K562 (cell line): Measurements from ENCODE around the gene LRRC3. TPM values are rescaled to one million over a fixed set of nuclear protein-coding genes. Genes with fewer than 3 reads are reported as not detected.

ENCODE experiments used
- ATAC-seq: fragments of 200-7000 bp; cut with Tn5 transposase; 3 replicates; pipeline ENCODE4 v1.9.1; 2020; ENCODE audit warnings: moderate library complexity
- BruUV-seq: library from RNA; stranded (reverse); fragments of 400-500 nt; replicated peaks from 2 replicates; lab custom pipeline; 2021; lab: Mats Ljungman, UMichigan
- CTCF ChIA-PET: fragments of 300-600 bp; formaldehyde crosslinking; extraction: SDS; loops from one replicate; lab custom pipeline; 2021; ENCODE audit warnings: low intra/inter-chr PET ratio; lab: Yijun Ruan, JAX
- POLR2A ChIA-PET: fragments of 300-600, 350-650 bp; sonication (Branson Sonifier 250); formaldehyde crosslinking; extraction: SDS; loops from one replicate; lab custom pipeline; 2021; ENCODE audit warnings: antibody characterized with exemption, inconsistent platforms; lab: Yijun Ruan, JAX
- DNase-seq, 4 experiments: peaks; one replicate each; pipeline versions ENCODE4 v3.0.0 to v3.0.0-alpha.2; 2011 to 2018; ENCODE audit warnings: low spot score in 3 of 4, mixed read lengths in 3 of 4; ENCODE audit errors: extremely low read depth in 1 of 4
- FAIRE-seq: peaks from 2 replicates; lab custom pipeline; 2011; peaks lifted over from hg19 to GRCh38; lab: Jason Lieb, UNC
- H2AFZ ChIP-seq: 2 replicates; pipeline ENCODE4 v1.6.0; 2011; ENCODE audit warnings: low read depth, low read length, control low read depth, inconsistent platforms
- H3K27ac ChIP-seq: fragments of 200-600 bp; 3 replicates; pipeline ENCODE4 v1.8.0; 2011; ENCODE audit warnings: low read depth, mild to moderate bottlenecking, control low read depth, inconsistent platforms, low read length, moderate library complexity, mixed read lengths; ENCODE audit errors: extremely low read depth
- H3K27me3 ChIP-seq, 2 experiments: fragments of 300-600 bp in 1 of 2; 2 replicates in 1 of 2; 3 replicates in 1 of 2; pipeline versions ENCODE4 v1.6.0 to v1.8.0; 2011; ENCODE audit warnings: inconsistent platforms in 2 of 2, low read length in 2 of 2, mild to moderate bottlenecking in 1 of 2, mixed read lengths in 1 of 2, moderate library complexity in 1 of 2; ENCODE audit not compliant: control insufficient read depth in 2 of 2, insufficient read depth in 2 of 2
- H3K36me3 ChIP-seq: fragments of 300-600 bp; 3 replicates; pipeline ENCODE4 v1.8.0; 2011; ENCODE audit warnings: mild to moderate bottlenecking, low read length, inconsistent platforms; ENCODE audit not compliant: control insufficient read depth, insufficient read depth
- H3K4me1 ChIP-seq, 2 experiments: fragments of 200-600 bp in 1 of 2; replicated peaks in 1 of 2; 2 replicates in 1 of 2; 3 replicates in 1 of 2; pipeline versions ENCODE4 v1.5.1 to v1.8.0; 2011; ENCODE audit warnings: inconsistent platforms in 2 of 2, low read length in 2 of 2, mild to moderate bottlenecking in 1 of 2, mixed read lengths in 1 of 2, moderate library complexity in 1 of 2; ENCODE audit not compliant: control insufficient read depth in 2 of 2, insufficient read depth in 2 of 2
- H3K4me2 ChIP-seq: 2 replicates; pipeline ENCODE4 v1.6.1; 2011; ENCODE audit warnings: low read length, control low read depth, inconsistent platforms, mixed read lengths; ENCODE audit not compliant: insufficient read depth
- H3K4me3 ChIP-seq: fragments of 200-600 bp; sonication (generic), shearing (Covaris generic); 2 replicates; pipeline ENCODE4 v1.5.1; 2016; ENCODE audit warnings: control low read depth, inconsistent platforms
- H3K79me2 ChIP-seq: fragments of 200-600 bp; 3 replicates; pipeline ENCODE4 v1.8.0; 2011; ENCODE audit warnings: low read length, inconsistent platforms; ENCODE audit not compliant: control insufficient read depth, insufficient read depth
- H3K9ac ChIP-seq, 2 experiments: 2 replicates each; pipeline versions ENCODE4 v1.6.0 to v1.6.1; 2011; ENCODE audit warnings: low read depth in 2 of 2, low read length in 2 of 2, control low read depth in 1 of 2, inconsistent platforms in 1 of 2, mild to moderate bottlenecking in 1 of 2, mixed read lengths in 1 of 2; ENCODE audit not compliant: insufficient read depth in 1 of 2
- H3K9me1 ChIP-seq: one replicate; pipeline ENCODE4 v1.6.0; 2011; ENCODE audit warnings: inconsistent platforms, mild to moderate bottlenecking, low read length, moderate library complexity; ENCODE audit not compliant: control insufficient read depth, insufficient read depth
- H3K9me3 ChIP-seq: replicated peaks from 2 replicates; pipeline ENCODE4 v1.5.1; 2011; ENCODE audit warnings: low read depth, low read length, inconsistent platforms; ENCODE audit not compliant: control insufficient read depth, insufficient read depth
- H4K20me1 ChIP-seq: replicated peaks from 2 replicates; pipeline ENCODE4 v1.6.1; 2011; ENCODE audit warnings: low read length, inconsistent platforms, mixed read lengths; ENCODE audit not compliant: control insufficient read depth, insufficient read depth
- ESRRB ChIP-seq: fragments of 250-450 bp; sonication (Bioruptor Pico); IDR thresholded peaks from 2 replicates; pipeline ENCODE4 v1.5.0; 2020; ENCODE audit warnings: mild to moderate bottlenecking, moderate library complexity, borderline replicate concordance
- ETS2 ChIP-seq: IDR thresholded peaks from 2 replicates; pipeline ENCODE4 v1.6.1; 2016; ENCODE audit warnings: borderline replicate concordance, missing genetic modification characterization, mild to moderate bottlenecking, moderate library complexity, missing compliant biosample characterization; ENCODE audit not compliant: poor library complexity, severe bottlenecking
- GTF2A2 ChIP-seq: IDR thresholded peaks from 2 replicates; pipeline ENCODE4 v1.6.1; 2016; ENCODE audit warnings: mild to moderate bottlenecking, missing genetic modification characterization, missing compliant biosample characterization
- ILF3 ChIP-seq: fragments of 450-650 bp; IDR thresholded peaks from 2 replicates; pipeline ENCODE4 v1.6.1; 2018; ENCODE audit warnings: antibody characterized with exemption, mild to moderate bottlenecking, moderate library complexity, borderline replicate concordance
- KHSRP ChIP-seq: fragments of 450-650 bp; IDR thresholded peaks from 2 replicates; pipeline ENCODE4 v1.6.1; 2017
- PTBP1 ChIP-seq: fragments of 200-400 bp; formaldehyde crosslinking; IDR thresholded peaks from 2 replicates; pipeline ENCODE4 v1.6.1; 2017; ENCODE audit warnings: low read depth, low read length
- SAFB ChIP-seq: fragments of 200-400 bp; formaldehyde crosslinking; IDR thresholded peaks from 2 replicates; pipeline ENCODE4 v1.6.1; 2017; ENCODE audit warnings: low read depth, low read length, borderline replicate concordance
- STAT5B ChIP-seq: fragments of 250-450 bp; sonication (Bioruptor Pico); IDR thresholded peaks from 2 replicates; pipeline ENCODE4 v1.8.0; 2021; ENCODE audit warnings: mild to moderate bottlenecking, inconsistent platforms
- TEAD2 ChIP-seq: fragments of 450-650 bp; IDR thresholded peaks from 2 replicates; pipeline ENCODE4 v1.6.1; 2016; ENCODE audit warnings: missing genetic modification characterization, control low read depth, missing compliant biosample characterization
- ZNF444 ChIP-seq: fragments of 250-450 bp; sonication (Bioruptor Pico); IDR thresholded peaks from 2 replicates; pipeline ENCODE4 v1.4.0; 2020; ENCODE audit warnings: mild to moderate bottlenecking, moderate library complexity
- ZNF589 ChIP-seq: fragments of 200-800 bp; sonication (Bioruptor generic); IDR thresholded peaks from 2 replicates; pipeline ENCODE4 v1.6.1; 2016; ENCODE audit warnings: low read depth, missing genetic modification characterization, missing compliant biosample characterization
- WGBS: fragments of 100-300 bp; shearing (Covaris generic); methylation state at CpG from one replicate; pipeline ENCODE4 v1.1.6; 2016; ENCODE audit warnings: low coverage, mixed read lengths; ENCODE audit not compliant: insufficient coverage; ENCODE audit errors: missing lambda C conversion rate; 5-methylcytosine and 5-hydroxymethylcytosine counted together
- in situ Hi-C: fragments of 300-500 bp; cut with MboI; formaldehyde crosslinking; loops from 4 replicates; pipeline ENCODE4 v1.15.0; 2018; ENCODE audit warnings: inconsistent platforms, mixed read lengths
- intact Hi-C: fragments of 100-400 bp; cut with micrococcal nuclease; formaldehyde crosslinking; loops from 2 replicates; pipeline ENCODE4 v1.14.2; 2022
- polyA plus RNA-seq, 8 experiments: library from polyadenylated mRNA; depleted of rRNA in 4 of 8; stranded (reverse) in 5 of 8; unstranded in 3 of 8; fragments of >200 nt; fragmentation: Nextera tagmentation in 2 of 8; fragmentation: Illumina TruSeq in 1 of 8; extraction: Ambion mirVana in 2 of 8; extraction: Trizol in 1 of 8; gene quantifications; 2 replicates each; pipeline versions ENCODE4 v1.2.1 to v1.2.3, GENCODE V29; 2011 to 2014; ENCODE audit warnings: inconsistent platforms in 1 of 8, missing spikeins in 1 of 8
- total RNA-seq, 7 experiments: library from RNA; depleted of rRNA in 6 of 7; stranded (reverse); fragments of >200 nt in 6 of 7; fragmentation: Illumina TruSeq in 2 of 7; extraction: Trizol in 2 of 7; gene quantifications; 2 replicates each; pipeline versions ENCODE4 v1.2.1 to v1.2.3, GENCODE V29; 2011 to 2021; ENCODE audit warnings: low replicate concordance in 1 of 7
- TF ChIP-seq, protein P1 (sequence below): sonication (generic); formaldehyde crosslinking; IDR thresholded peaks from 2 replicates; pipeline ENCODE4 v1.8.1; 2022; ENCODE audit warnings: missing genetic modification reagents
- TF ChIP-seq, protein P2 (sequence below): fragments of 250-450 bp; sonication (Bioruptor Pico); IDR thresholded peaks from 2 replicates; pipeline ENCODE4 v1.5.0; 2021; ENCODE audit warnings: mild to moderate bottlenecking, borderline replicate concordance
- TF ChIP-seq, protein P3 (sequence below): sonication (generic); formaldehyde crosslinking; IDR thresholded peaks from 2 replicates; pipeline ENCODE4 v1.8.0; 2022; ENCODE audit warnings: mild to moderate bottlenecking, missing genetic modification reagents
- TF ChIP-seq, protein P4 (sequence below): sonication (generic); formaldehyde crosslinking; IDR thresholded peaks from 2 replicates; pipeline ENCODE4 v1.4.0; 2020; ENCODE audit warnings: mild to moderate bottlenecking, missing genetic modification reagents

LRRC3 gene
- total and polyA plus RNA-seq, 9 of the 15 experiments (the other 6 are each of a cell fraction or from before 2014, with no cell fraction given) = 0.04 TPM; not detected in 7

DNA sequence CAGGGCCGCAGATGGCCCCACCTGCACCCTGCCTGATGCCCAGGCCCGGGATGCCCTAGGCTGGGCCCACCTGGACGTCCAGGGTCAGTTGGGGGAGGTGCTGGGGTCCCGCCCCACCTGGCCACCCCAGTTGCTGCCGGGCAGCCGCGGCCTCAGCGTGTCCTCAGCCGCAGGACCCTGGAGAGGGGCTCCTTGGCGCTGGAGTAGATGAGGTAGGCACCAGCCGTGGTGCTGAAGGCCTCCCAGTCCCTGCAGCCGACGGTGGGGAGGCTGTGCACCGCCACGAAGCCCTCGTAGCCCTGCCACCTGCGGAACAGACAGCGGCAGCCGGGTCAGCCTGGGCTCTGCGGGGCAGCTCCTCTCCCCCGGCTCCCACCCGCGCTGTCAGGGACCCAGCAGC lies 44.3 kb downstream of the LRRC3 start (continued):
- TF ChIP-seq TEAD2 = no peak

DNA sequence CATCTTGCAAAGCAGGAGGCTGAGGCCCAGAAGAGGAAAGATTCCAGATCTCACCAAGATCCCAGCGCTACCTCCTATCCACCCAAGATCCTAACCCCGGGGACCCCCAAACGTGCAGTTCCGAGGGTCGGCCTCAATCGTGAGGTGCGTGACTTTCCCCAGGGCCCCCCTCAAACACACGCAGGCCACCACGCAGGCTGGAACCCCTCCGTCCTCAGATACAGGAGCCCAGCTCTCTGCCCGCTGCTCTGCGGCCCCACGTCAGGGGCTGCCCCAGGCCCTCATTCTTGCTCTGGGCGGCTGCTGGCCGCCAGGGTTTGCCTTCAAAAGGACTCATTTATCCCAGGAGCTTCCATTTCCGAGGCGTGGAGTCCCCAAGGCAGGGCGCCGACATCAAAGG lies 44.8 kb downstream of the LRRC3 start:
- Histone ChIP-seq H3K79me2 (no peaks in the 10 kb centered on the region), H2AFZ (no peak overlapping the region), H3K9ac (no peak overlapping the region), H3K4me3 (no peak overlapping the region), H3K9me1 (no peaks in the 10 kb centered on the region), H3K27me3 (peaks cover 74 to 90% of the 10 kb centered on the region in 2 experiments), H4K20me1 (peaks cover 8% of the 10 kb centered on the region), H3K36me3 (no peaks in the 10 kb centered on the region), H3K4me2 (no peak overlapping the region), H3K4me1 (peaks cover 0 to 29% of the 10 kb centered on the region in 2 experiments; a peak in 3 of 5 replicates), H3K9me3 (no peaks in the 10 kb centered on the region), H3K27ac (no peak overlapping the region)
- 4% methylated on average over 19 of the region's 19 CpGs for WGBS
- FAIRE-seq (no peak), DNase-seq (no peak), ATAC-seq (no peak)
- ChIA-PET POLR2A (no interaction called here), CTCF (no interaction called here)
- intact Hi-C loops (no loop called here), in situ Hi-C loops (loop anchor here (10.0 kb wide), 1 partner anchor 435 kb away; no protein-coding TSS in a partner anchor)
- BruUV-seq = no TSS peak
- TF ChIP-seq, protein P1, sequence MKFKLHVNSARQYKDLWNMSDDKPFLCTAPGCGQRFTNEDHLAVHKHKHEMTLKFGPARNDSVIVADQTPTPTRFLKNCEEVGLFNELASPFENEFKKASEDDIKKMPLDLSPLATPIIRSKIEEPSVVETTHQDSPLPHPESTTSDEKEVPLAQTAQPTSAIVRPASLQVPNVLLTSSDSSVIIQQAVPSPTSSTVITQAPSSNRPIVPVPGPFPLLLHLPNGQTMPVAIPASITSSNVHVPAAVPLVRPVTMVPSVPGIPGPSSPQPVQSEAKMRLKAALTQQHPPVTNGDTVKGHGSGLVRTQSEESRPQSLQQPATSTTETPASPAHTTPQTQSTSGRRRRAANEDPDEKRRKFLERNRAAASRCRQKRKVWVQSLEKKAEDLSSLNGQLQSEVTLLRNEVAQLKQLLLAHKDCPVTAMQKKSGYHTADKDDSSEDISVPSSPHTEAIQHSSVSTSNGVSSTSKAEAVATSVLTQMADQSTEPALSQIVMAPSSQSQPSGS (CRISPR knock-in tag) = no peak
- TF ChIP-seq SAFB (no peak), STAT5B (no peak), ESRRB (CRISPR knock-in tag) (no peak), PTBP1 (no peak), GTF2A2 (tag) (no peak), ZNF444 (CRISPR knock-in tag) (no peak), ETS2 (no peak), ILF3 (no peak), KHSRP (no peak), ZNF589 (no peak)
- TF ChIP-seq, protein P2, sequence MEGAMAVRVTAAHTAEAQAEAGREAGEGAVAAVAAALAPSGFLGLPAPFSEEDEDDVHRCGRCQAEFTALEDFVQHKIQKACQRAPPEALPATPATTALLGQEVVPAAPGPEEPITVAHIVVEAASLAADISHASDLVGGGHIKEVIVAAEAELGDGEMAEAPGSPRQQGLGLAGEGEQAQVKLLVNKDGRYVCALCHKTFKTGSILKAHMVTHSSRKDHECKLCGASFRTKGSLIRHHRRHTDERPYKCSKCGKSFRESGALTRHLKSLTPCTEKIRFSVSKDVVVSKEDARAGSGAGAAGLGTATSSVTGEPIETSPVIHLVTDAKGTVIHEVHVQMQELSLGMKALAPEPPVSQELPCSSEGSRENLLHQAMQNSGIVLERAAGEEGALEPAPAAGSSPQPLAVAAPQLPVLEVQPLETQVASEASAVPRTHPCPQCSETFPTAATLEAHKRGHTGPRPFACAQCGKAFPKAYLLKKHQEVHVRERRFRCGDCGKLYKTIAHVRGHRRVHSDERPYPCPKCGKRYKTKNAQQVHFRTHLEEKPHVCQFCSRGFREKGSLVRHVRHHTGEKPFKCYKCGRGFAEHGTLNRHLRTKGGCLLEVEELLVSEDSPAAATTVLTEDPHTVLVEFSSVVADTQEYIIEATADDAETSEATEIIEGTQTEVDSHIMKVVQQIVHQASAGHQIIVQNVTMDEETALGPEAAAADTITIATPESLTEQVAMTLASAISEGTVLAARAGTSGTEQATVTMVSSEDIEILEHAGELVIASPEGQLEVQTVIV = no peak
- TF ChIP-seq, protein P3, sequence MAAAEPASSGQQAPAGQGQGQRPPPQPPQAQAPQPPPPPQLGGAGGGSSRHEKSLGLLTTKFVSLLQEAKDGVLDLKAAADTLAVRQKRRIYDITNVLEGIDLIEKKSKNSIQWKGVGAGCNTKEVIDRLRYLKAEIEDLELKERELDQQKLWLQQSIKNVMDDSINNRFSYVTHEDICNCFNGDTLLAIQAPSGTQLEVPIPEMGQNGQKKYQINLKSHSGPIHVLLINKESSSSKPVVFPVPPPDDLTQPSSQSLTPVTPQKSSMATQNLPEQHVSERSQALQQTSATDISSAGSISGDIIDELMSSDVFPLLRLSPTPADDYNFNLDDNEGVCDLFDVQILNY = no peak
- TF ChIP-seq, protein P4, sequence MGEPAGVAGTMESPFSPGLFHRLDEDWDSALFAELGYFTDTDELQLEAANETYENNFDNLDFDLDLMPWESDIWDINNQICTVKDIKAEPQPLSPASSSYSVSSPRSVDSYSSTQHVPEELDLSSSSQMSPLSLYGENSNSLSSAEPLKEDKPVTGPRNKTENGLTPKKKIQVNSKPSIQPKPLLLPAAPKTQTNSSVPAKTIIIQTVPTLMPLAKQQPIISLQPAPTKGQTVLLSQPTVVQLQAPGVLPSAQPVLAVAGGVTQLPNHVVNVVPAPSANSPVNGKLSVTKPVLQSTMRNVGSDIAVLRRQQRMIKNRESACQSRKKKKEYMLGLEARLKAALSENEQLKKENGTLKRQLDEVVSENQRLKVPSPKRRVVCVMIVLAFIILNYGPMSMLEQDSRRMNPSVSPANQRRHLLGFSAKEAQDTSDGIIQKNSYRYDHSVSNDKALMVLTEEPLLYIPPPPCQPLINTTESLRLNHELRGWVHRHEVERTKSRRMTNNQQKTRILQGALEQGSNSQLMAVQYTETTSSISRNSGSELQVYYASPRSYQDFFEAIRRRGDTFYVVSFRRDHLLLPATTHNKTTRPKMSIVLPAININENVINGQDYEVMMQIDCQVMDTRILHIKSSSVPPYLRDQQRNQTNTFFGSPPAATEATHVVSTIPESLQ (CRISPR knock-in tag) = no peak
